Panc1 (cell line): Measurements from ENCODE around the gene ADCY2. TPM values are rescaled to one million over a fixed set of nuclear protein-coding genes. Genes with fewer than 3 reads are reported as not detected.

ENCODE experiments used
- ATAC-seq: fragments of 200-7000 bp; cut with Tn5 transposase; 2 replicates; pipeline ENCODE4 v1.9.1; 2020; ENCODE audit warnings: mild to moderate bottlenecking, moderate library complexity
- BruUV-seq: library from RNA; stranded (reverse); fragments of 400-500 nt; replicated peaks from 2 replicates; lab custom pipeline; 2021; lab: Mats Ljungman, UMichigan
- CTCF ChIA-PET: fragments of 300-600 bp; sonication (Branson Sonifier 250); formaldehyde crosslinking; loops from one replicate; lab custom pipeline; 2022; ENCODE audit warnings: antibody characterized with exemption; lab: Charles Lee
- POLR2A ChIA-PET: fragments of 300-600 bp; sonication (Branson Sonifier 250); formaldehyde crosslinking; loops from one replicate; lab custom pipeline; 2022; ENCODE audit warnings: antibody characterized with exemption; lab: Charles Lee
- DNase-seq: peaks from one replicate; pipeline ENCODE4 v3.0.0-alpha.2; 2010; ENCODE audit warnings: low read depth, low spot score
- H3K27ac ChIP-seq: 2 replicates; pipeline ENCODE4 v1.5.1; 2011; ENCODE audit warnings: mild to moderate bottlenecking, low read length, inconsistent platforms
- H3K27me3 ChIP-seq: fragments of 200-500 bp; sonication (Bioruptor generic); 2 replicates; pipeline ENCODE4 v1.6.0; 2014; ENCODE audit warnings: low read length, inconsistent platforms; ENCODE audit not compliant: control insufficient read depth, insufficient read depth
- H3K36me3 ChIP-seq: fragments of 200-500 bp; sonication (Bioruptor generic); 2 replicates; pipeline ENCODE4 v1.5.1; 2014; ENCODE audit warnings: inconsistent platforms, mild to moderate bottlenecking, low read length, moderate library complexity; ENCODE audit not compliant: control insufficient read depth, insufficient read depth
- H3K4me1 ChIP-seq: 2 replicates; pipeline ENCODE4 v1.5.1; 2011; ENCODE audit warnings: inconsistent platforms, mild to moderate bottlenecking, low read length, moderate library complexity; ENCODE audit not compliant: control insufficient read depth, insufficient read depth
- H3K4me3 ChIP-seq, 2 experiments: 2 replicates each; pipeline ENCODE4 v1.5.1; 2011 to 2012; ENCODE audit warnings: low read depth in 2 of 2, low read length in 2 of 2, mild to moderate bottlenecking in 2 of 2, inconsistent platforms in 1 of 2, moderate library complexity in 1 of 2
- H3K9me3 ChIP-seq: fragments of 200-500 bp; sonication (Bioruptor generic); 2 replicates; pipeline ENCODE4 v1.5.1; 2014; ENCODE audit warnings: low read depth, mild to moderate bottlenecking, inconsistent platforms, low read length, moderate library complexity; ENCODE audit not compliant: control insufficient read depth, insufficient read depth
- POLR2AphosphoS5 ChIP-seq: IDR thresholded peaks from 2 replicates; pipeline ENCODE4 v1.6.1; 2012; ENCODE audit warnings: mild to moderate bottlenecking, low read depth, low read length, moderate library complexity
- SIN3A ChIP-seq: IDR thresholded peaks from 2 replicates; pipeline ENCODE4 v1.6.1; 2012; ENCODE audit warnings: low read depth, mild to moderate bottlenecking, low read length, moderate library complexity, borderline replicate concordance; ENCODE audit not compliant: insufficient read depth
- TCF7L2 ChIP-seq: IDR thresholded peaks from 2 replicates; pipeline ENCODE4 v1.6.1; 2011; ENCODE audit warnings: mild to moderate bottlenecking, low read depth, low read length, inconsistent platforms
- in situ Hi-C: cut with HindIII; loops from 2 replicates; pipeline ENCODE4 v1.10.0; 2016; ENCODE audit warnings: low sequenced_read_pairs, low pct_unique_long_range_greater_than_20kb
- intact Hi-C: fragments of 100-400 bp; cut with micrococcal nuclease; formaldehyde crosslinking; loops from one replicate; pipeline ENCODE4 v1.10.0; 2022; ENCODE audit not compliant: unreplicated experiment
- total RNA-seq: library from RNA; stranded (reverse); gene quantifications from one replicate; pipeline ENCODE4 v1.2.1, GENCODE V29; 2021; ENCODE audit not compliant: unreplicated experiment
- TF ChIP-seq, protein P1 (sequence below), 2 experiments: IDR thresholded peaks; 2 replicates each; pipeline ENCODE4 v1.6.1; 2011 to 2012; ENCODE audit warnings: low read depth in 2 of 2, control low read depth in 1 of 2, low read length in 1 of 2, mild to moderate bottlenecking in 1 of 2, moderate library complexity in 1 of 2; ENCODE audit not compliant: insufficient read depth in 1 of 2
- TF ChIP-seq, protein P2 (sequence below): fragments of 450-650 bp; IDR thresholded peaks from 2 replicates; pipeline ENCODE4 v1.5.1; 2017; ENCODE audit warnings: mild to moderate bottlenecking

ADCY2 gene
- total RNA-seq, 1 experiment from 2014 or later: 0.13 TPM

DNA sequence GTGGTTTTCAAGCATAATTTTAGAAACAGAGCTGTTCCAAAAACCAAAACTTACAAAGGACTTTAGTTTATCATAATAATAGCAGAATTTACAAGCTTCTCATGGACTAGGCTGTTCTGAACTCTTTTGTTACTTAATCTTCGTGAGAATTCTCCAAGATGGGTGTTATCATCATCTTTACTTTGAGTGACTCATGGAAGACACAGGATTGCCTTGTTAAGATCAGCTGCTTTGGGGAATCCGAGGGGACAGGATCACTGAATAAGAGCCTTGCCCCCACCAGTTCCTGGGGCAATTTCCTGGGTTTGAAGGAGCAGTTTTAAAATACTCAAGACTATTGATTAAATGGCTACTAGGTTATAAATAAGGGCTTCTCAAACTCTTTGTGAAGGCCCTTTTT is 374.5 kb downstream of the ADCY2 start:
- Histone ChIP-seq H3K36me3 (no peaks in the 10 kb centered on the region), H3K27me3 (no peaks in the 10 kb centered on the region; the same call in 1 of the 2 replicates), H3K4me1 (no peaks in the 10 kb centered on the region), H3K4me3 (no peak overlapping the region), H3K9me3 (no peaks in the 10 kb centered on the region), H3K27ac (no peak overlapping the region)
- intact Hi-C loops (no loop called here), in situ Hi-C loops (no loop called here)
- DNase-seq (no peak), ATAC-seq (no peak)
- no TSS peak for BruUV-seq
- TF ChIP-seq POLR2AphosphoS5 (no peak), TCF7L2 (no peak), SIN3A (no peak)
- TF ChIP-seq, protein P1, sequence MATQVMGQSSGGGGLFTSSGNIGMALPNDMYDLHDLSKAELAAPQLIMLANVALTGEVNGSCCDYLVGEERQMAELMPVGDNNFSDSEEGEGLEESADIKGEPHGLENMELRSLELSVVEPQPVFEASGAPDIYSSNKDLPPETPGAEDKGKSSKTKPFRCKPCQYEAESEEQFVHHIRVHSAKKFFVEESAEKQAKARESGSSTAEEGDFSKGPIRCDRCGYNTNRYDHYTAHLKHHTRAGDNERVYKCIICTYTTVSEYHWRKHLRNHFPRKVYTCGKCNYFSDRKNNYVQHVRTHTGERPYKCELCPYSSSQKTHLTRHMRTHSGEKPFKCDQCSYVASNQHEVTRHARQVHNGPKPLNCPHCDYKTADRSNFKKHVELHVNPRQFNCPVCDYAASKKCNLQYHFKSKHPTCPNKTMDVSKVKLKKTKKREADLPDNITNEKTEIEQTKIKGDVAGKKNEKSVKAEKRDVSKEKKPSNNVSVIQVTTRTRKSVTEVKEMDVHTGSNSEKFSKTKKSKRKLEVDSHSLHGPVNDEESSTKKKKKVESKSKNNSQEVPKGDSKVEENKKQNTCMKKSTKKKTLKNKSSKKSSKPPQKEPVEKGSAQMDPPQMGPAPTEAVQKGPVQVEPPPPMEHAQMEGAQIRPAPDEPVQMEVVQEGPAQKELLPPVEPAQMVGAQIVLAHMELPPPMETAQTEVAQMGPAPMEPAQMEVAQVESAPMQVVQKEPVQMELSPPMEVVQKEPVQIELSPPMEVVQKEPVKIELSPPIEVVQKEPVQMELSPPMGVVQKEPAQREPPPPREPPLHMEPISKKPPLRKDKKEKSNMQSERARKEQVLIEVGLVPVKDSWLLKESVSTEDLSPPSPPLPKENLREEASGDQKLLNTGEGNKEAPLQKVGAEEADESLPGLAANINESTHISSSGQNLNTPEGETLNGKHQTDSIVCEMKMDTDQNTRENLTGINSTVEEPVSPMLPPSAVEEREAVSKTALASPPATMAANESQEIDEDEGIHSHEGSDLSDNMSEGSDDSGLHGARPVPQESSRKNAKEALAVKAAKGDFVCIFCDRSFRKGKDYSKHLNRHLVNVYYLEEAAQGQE (IDR thresholded peaks at IDR 0.05; ENCODE audit: insufficient read depth in 1 of 2, low read depth in 2 of 2, low read length in 1 of 2): no peak
- TF ChIP-seq, protein P2, sequence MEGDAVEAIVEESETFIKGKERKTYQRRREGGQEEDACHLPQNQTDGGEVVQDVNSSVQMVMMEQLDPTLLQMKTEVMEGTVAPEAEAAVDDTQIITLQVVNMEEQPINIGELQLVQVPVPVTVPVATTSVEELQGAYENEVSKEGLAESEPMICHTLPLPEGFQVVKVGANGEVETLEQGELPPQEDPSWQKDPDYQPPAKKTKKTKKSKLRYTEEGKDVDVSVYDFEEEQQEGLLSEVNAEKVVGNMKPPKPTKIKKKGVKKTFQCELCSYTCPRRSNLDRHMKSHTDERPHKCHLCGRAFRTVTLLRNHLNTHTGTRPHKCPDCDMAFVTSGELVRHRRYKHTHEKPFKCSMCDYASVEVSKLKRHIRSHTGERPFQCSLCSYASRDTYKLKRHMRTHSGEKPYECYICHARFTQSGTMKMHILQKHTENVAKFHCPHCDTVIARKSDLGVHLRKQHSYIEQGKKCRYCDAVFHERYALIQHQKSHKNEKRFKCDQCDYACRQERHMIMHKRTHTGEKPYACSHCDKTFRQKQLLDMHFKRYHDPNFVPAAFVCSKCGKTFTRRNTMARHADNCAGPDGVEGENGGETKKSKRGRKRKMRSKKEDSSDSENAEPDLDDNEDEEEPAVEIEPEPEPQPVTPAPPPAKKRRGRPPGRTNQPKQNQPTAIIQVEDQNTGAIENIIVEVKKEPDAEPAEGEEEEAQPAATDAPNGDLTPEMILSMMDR: no peak
- ChIA-PET CTCF (no interaction called here), POLR2A (interaction anchor here (0.5 kb wide), 1 partner anchor 14 kb away, joined by 3 read pairs; no protein-coding TSS in a partner anchor)

DNA sequence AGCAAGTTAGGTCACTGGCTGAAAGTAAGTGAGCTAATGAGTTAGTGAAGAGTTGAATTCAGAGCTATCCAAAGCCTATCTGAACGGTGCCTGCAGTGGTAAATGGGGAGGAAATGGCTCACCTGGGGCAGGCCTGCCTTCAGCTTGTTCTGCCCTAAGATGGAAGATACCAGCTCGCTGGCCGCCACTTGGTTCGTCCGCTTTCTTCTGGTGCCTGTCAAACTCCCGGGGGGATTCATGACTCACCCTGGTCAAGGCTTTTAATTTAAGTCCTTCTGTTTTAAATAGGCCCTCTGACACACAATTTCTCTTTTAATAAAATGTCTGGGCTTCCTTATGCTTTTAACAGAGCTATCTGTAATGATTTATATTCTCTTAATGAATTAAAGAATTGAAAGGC is 376.2 kb downstream of the ADCY2 start:
- no peaks in the 10 kb centered on the region; the same call in none of the 2 replicates for H3K27me3 ChIP-seq
- CTCF ChIA-PET: interaction anchor here (0.6 kb wide), 1 partner anchor 44 kb away, joined by 3 read pairs; no protein-coding TSS in a partner anchor
- in situ Hi-C loops: no loop called here

More for the DNA sequence above, 376.2 kb downstream of the ADCY2 start:
- DNase-seq (no peak), ATAC-seq (no peak)
- H3K4me3 ChIP-seq: no peak overlapping the region
- H3K27ac ChIP-seq: no peak overlapping the region
- BruUV-seq: no TSS peak
- H3K4me1 ChIP-seq: no peaks in the 10 kb centered on the region
- TF ChIP-seq, protein P1 (IDR thresholded peaks at IDR 0.05; ENCODE audit: insufficient read depth in 1 of 2, low read depth in 2 of 2, low read length in 1 of 2): no peak
- TF ChIP-seq SIN3A (no peak), TCF7L2 (no peak), POLR2AphosphoS5 (no peak)
- TF ChIP-seq, protein P2: no peak
- H3K36me3 ChIP-seq: no peaks in the 10 kb centered on the region
- intact Hi-C loops: no loop called here
- no peaks in the 10 kb centered on the region for H3K9me3 ChIP-seq
- POLR2A ChIA-PET: no interaction called here
